Mucosa of descending colon (tissue), 3 donors: ENCODE results near the gene TRIM47. TPM values are rescaled to one million over a fixed set of nuclear protein-coding genes. Genes with fewer than 3 reads are reported as not detected.

Experiments
- ATAC-seq: fragments of 200-7000 bp; cut with Tn5 transposase; one replicate; pipeline ENCODE4 v1.9.1; 2020; ENCODE audit warnings: mild to moderate bottlenecking, moderate library complexity
- DNase-seq, 3 donors: peaks; one replicate each; pipeline ENCODE4 v3.0.0-alpha.2; 2020
- H3K36me3 ChIP-seq: fragments of 200-600 bp; one replicate; pipeline ENCODE4 v1.8.0; 2021; ENCODE audit warnings: low read depth, mild to moderate bottlenecking
- H3K4me1 ChIP-seq: fragments of 200-600 bp; one replicate; pipeline ENCODE4 v1.8.0; 2021; ENCODE audit warnings: low read depth, mild to moderate bottlenecking
- H3K4me3 ChIP-seq: fragments of 200-600 bp; one replicate; pipeline ENCODE4 v1.8.0; 2021; ENCODE audit warnings: mild to moderate bottlenecking
- H3K9me3 ChIP-seq: fragments of 200-600 bp; one replicate; pipeline ENCODE4 v1.8.0; 2021; ENCODE audit warnings: mild to moderate bottlenecking
- CTCF ChIP-seq: fragments of 200-600 bp; IDR thresholded peaks from one replicate; pipeline ENCODE4 v1.8.0; 2022; ENCODE audit warnings: antibody characterized with exemption, mild to moderate bottlenecking
- intact Hi-C, 2 donors: fragments of 100-400 bp; cut with DNase I in 1 of 2; cut with micrococcal nuclease in 1 of 2; formaldehyde crosslinking; loops; one replicate each; pipeline versions ENCODE4 v1.11.0 to v1.11.1; 2022; cut with DNase I, micrococcal nuclease
- long read RNA-seq, 2 donors: library from polyadenylated mRNA; unstranded; transcript quantifications; one replicate each; pipeline ENCODE4 v2.0.0, GENCODE V29; 2019 to 2021
- total RNA-seq, 3 donors: library from RNA; stranded (reverse); fragmentation: NEBNext Ultra II Directional in 2 of 3; extraction: Animal tissue kit (Norgen Biotek cat#: 25700) in 2 of 3; gene quantifications; one replicate each; pipeline versions ENCODE4 v1.2.1 to v1.2.4, GENCODE V29; 2021 to 2023
- donor health status: DM: no; HTN: no; CAD: no; lungs with moderate emphysema.
- donor health status: DM: no; HTN: no; CAD: no.
- donor health status: DM: no; HTN: yes; CAD: no.

The TRIM47 gene
- 10 to 100 TPM; 44.5 to 77.4 (median 53.4) TPM for total RNA-seq
- long read RNA-seq, donor 1, transcript TRIM47-204 (6 exons, 1,907 nt): minor isoform, 23 of 221 reads
- long read RNA-seq, donor 1, transcript TRIM47-201 (6 exons, 2,266 nt): major isoform, 144 of 221 reads
- long read RNA-seq, donor 1, partial matches to known transcripts: 14 of 221 reads
- long read RNA-seq, donor 1, other reads (novel, unspliced or antisense): 38 of 221 reads
- long read RNA-seq, donor 2, transcript TRIM47-204 (6 exons, 1,907 nt): minor isoform, 13 of 51 reads
- long read RNA-seq, donor 2, transcript TRIM47-201 (6 exons, 2,266 nt): major isoform, 32 of 51 reads
- long read RNA-seq, donor 2, partial matches to known transcripts: 5 of 51 reads
- long read RNA-seq, donor 2, other reads (novel, unspliced or antisense): 1 of 51 reads

GRCh38 chr17:75878174-75878998, at the start of gene TRIM47:
Gene TRIM47, minus strand, starts transcription at chr17:75878581. Its CDS starts 33 bp downstream, at chr17:75878548.
- DNase-seq (peak; percentile 67 to 84 (median 79)), ATAC-seq (peak; percentile 37)
- no peaks in the 10 kb centered on the region for H3K36me3 ChIP-seq
- H3K4me1 ChIP-seq: peaks cover 31% of the 10 kb centered on the region
- no peak for TF ChIP-seq CTCF
- H3K9me3 ChIP-seq: no peaks in the 10 kb centered on the region
- peak within 1 kb of the TSS; percentile 51 for H3K4me3 ChIP-seq
- intact Hi-C loops: no loop called here

GRCh38 chr17:75927286-75927922, 49.0 kb upstream of the TRIM47 start:
- ATAC-seq (peak; percentile 71), DNase-seq (peak; percentile 36 to 54 (median 43))
- intact Hi-C loops: no loop called here
- no peaks in the 10 kb centered on the region for H3K9me3 ChIP-seq
- H3K4me3 ChIP-seq: no peak overlapping the region
- H3K4me1 ChIP-seq: no peaks in the 10 kb centered on the region
- H3K36me3 ChIP-seq: no peaks in the 10 kb centered on the region
- peak; percentile 25 for TF ChIP-seq CTCF

- DNase-seq (peak in 1 of 3 donors; percentile 5), ATAC-seq (no peak)
- Histone ChIP-seq H3K4me3 (no peak overlapping the region), H3K36me3 (no peaks in the 10 kb centered on the region), H3K4me1 (no peaks in the 10 kb centered on the region), H3K9me3 (no peaks in the 10 kb centered on the region)
- TF ChIP-seq CTCF: no peak
- intact Hi-C loops: no loop called here
These were observed 48.1 kb upstream of the TRIM47 start for GRCh38 chr17:75926456-75926855.

GRCh38 chr17:75925912-75926311, 47.5 kb upstream of the TRIM47 start:
- Histone ChIP-seq H3K4me3 (no peak overlapping the region), H3K36me3 (no peaks in the 10 kb centered on the region), H3K4me1 (no peaks in the 10 kb centered on the region), H3K9me3 (no peaks in the 10 kb centered on the region)
- no peak for TF ChIP-seq CTCF
- DNase-seq: peak in 1 of 3 donors; percentile 31
- no peak for ATAC-seq
- intact Hi-C loops: no loop called here

GRCh38 chr17:75925103-75925502, 46.7 kb upstream of the TRIM47 start:
- DNase-seq (peak in 1 of 3 donors; percentile 46), ATAC-seq (no peak)
- intact Hi-C loops: no loop called here
- no peak overlapping the region for H3K4me3 ChIP-seq
- no peaks in the 10 kb centered on the region for H3K36me3 ChIP-seq
- no peak for TF ChIP-seq CTCF
- H3K4me1 ChIP-seq: no peaks in the 10 kb centered on the region
- H3K9me3 ChIP-seq: no peaks in the 10 kb centered on the region
